Skin epidermis (tissue), 12 donors: ENCODE data around the gene PRR9.
"Not testable (repeated sequence)": the region's sequence is repeated elsewhere in the genome, so short reads cannot be mapped to it uniquely, and the experiment has no call there.

Experiments
- H3K27ac ChIP-seq, 21 experiments: fragments of 200-600 bp; sonication (generic) in 11 of 21; one replicate each; pipeline ENCODE4 v1.5.0; 2020; ENCODE audit warnings: mild to moderate bottlenecking in 3 of 21, inconsistent platforms in 2 of 21, moderate library complexity in 2 of 21
- H3K4me3 ChIP-seq, 7 experiments: fragments of 200-600 bp; sonication (generic) in 2 of 7; one replicate each; pipeline ENCODE4 v1.5.0; 2020; ENCODE audit warnings: inconsistent platforms in 2 of 7, mild to moderate bottlenecking in 2 of 7, moderate library complexity in 1 of 7

PRR9 gene

GRCh38 chr1:153228491-153228890 is 11.1 kb downstream of the PRR9 start:
- H3K27ac ChIP-seq: no peak overlapping the region
- no peak overlapping the region for H3K4me3 ChIP-seq

DNA sequence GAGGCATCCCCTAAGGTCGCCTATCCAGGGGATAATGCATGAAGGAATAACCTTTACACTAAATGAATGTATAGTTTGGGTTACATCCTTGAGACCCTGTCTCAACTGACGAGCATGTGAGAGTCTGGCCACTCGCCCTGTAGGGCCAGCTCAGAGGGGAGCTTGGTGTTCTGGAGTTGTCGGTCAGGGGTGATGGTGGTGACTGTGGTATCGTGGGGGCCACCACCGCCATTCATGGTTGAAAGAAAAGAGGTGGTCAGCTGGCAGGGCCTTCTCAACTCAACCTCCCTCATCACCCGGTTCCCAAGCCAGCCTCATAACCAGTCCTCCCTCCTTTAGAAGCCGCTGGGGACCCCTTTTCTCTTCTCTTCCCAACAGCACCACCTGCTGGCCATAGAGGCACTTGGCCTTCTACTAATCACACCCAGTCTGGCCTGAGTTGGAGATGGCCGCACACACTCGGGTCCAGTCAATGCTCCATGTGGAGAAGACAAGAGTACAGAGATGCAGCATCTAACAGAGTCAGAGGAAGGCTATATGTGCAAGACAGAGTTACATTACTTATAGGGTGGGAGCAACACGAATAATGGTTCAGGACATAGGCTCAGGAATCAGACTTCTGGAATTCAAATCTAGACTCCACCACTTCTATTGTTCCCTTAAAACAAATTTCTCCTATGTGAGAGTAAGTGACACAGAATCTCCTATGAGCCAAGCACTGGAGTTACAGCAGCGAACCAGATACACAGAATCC is 11.9 kb downstream of the PRR9 start:
- not testable (repeated sequence) for H3K4me3 ChIP-seq

DNA sequence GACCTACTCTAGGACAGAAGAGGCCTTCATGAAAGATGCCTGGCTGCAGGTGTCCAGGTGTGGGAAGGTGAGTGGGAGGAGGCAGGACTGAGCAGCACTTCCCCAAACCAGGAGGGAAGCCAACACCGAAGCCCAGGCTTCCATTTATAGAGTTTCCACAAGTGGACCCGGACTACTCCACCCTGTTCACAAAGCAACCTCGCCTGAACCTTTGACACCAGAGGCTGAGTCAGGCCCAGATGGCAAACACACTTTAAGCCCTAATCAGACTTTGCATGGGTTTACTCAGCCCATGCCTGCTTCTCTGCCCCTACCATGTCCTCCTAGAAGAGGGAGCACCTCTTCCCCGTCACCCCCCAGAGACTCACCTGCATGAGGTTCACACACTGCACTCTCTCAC is 14.0 kb downstream of the PRR9 start:
- no peak overlapping the region for H3K4me3 ChIP-seq

More for the DNA sequence above, 11.9 kb downstream of the PRR9 start:
- H3K27ac ChIP-seq: not testable (repeated sequence)

DNA sequence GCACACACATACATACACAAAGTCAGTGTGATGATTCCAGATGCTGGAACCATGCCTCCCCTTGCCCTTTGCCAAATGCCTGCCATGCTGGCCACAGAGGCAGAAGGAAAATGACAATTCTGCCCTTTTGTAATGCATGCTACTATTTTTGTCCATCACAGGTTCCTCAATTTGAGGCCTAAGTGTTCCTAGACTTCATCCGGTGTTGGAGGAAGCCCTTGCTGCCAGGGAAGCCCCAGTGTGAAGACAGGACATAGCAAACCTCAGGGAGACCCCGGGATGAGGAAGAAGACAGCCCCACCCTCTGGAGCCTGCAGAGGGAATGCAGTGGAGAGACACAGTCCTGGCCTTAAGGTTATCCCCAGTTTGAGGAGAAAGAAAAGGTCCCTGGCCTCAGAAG is 14.4 kb downstream of the PRR9 start:
- Histone ChIP-seq H3K4me3 (no peak overlapping the region), H3K27ac (peak overlapping the region in 1 of 21 experiments; percentile 15)

More for the DNA sequence above, 14.0 kb downstream of the PRR9 start:
- H3K27ac ChIP-seq: peak overlapping the region in 1 of 21 experiments; percentile 11

- peak overlapping the region in 2 of 21 experiments; percentile 15 to 36 for H3K27ac ChIP-seq
- H3K4me3 ChIP-seq: no peak overlapping the region
Measured at GRCh38 chr1:153232553-153232952, 15.2 kb downstream of the PRR9 start.

- H3K27ac ChIP-seq: peak overlapping the region in 2 of 21 experiments; percentile 23 to 51
- H3K4me3 ChIP-seq: no peak overlapping the region
Measured at GRCh38 chr1:153233448-153233847, 16.1 kb downstream of the PRR9 start.

DNA sequence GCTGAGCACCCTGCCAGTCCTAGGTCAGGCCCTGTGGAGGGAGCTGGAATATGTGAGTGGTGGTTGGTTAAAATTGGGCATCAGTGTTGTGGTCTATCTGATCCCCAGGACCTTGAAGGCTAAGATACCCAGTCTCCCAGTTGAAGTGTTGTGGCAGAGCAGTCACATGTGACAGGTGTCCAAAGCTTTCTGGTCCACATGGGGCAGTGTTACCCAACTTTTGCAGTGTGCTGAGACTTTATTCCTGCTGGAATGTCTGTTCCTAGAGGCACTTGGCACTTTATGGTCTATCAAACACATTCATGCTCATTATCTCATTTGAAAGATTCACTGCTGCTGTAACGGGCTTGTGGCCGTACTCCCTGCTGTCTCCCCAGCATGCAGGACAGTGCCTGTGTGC is 21.1 kb downstream of the PRR9 start:
- no peak overlapping the region for H3K27ac ChIP-seq
- H3K4me3 ChIP-seq: no peak overlapping the region

DNA sequence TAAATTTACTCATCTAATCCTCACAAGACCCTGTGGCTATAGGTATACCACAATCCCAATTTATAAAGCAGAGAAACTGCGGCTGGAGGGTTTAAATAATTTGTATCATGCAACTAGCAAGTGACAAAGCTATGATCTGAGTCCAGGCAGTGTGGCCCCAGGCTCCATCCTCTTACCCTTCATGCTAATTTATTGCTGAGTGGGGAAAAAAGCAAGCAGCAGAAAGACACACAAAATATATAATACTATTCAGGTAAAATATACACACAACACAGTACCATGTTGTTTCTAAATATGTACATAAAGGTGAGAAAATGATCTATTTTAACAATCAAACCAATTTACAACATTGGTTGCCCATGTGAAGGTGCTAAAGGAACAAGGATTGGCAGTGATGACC is 24.8 kb downstream of the PRR9 start:
- Histone ChIP-seq H3K4me3 (no peak overlapping the region), H3K27ac (no peak overlapping the region)

DNA sequence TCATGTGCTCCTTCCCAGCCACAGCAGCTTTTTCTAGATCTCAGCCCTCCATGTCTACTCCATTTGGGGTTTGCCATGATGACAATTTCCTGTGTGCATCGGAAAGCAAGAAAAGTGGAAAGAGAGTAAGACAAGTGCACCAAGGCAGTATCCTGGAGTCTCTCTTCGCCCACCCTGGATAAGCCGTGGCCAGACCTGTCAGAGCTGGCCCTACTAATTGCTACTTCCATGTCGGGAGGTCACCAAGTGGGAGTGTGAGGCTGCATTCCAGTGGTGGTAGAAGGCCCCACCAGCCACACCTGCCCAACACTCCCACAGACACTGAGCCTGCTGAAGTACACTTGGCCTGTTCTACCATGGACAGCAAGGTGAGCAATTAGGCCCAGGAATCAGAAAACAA is 28.1 kb downstream of the PRR9 start:
- H3K4me3 ChIP-seq: no peak overlapping the region
- no peak overlapping the region for H3K27ac ChIP-seq

GRCh38 chr1:153246018-153246417 is 28.6 kb downstream of the PRR9 start:
- H3K27ac ChIP-seq: no peak overlapping the region
- H3K4me3 ChIP-seq: no peak overlapping the region

- Histone ChIP-seq H3K4me3 (no peak overlapping the region), H3K27ac (no peak overlapping the region)
Measured at GRCh38 chr1:153246825-153247224, 29.4 kb downstream of the PRR9 start.

DNA sequence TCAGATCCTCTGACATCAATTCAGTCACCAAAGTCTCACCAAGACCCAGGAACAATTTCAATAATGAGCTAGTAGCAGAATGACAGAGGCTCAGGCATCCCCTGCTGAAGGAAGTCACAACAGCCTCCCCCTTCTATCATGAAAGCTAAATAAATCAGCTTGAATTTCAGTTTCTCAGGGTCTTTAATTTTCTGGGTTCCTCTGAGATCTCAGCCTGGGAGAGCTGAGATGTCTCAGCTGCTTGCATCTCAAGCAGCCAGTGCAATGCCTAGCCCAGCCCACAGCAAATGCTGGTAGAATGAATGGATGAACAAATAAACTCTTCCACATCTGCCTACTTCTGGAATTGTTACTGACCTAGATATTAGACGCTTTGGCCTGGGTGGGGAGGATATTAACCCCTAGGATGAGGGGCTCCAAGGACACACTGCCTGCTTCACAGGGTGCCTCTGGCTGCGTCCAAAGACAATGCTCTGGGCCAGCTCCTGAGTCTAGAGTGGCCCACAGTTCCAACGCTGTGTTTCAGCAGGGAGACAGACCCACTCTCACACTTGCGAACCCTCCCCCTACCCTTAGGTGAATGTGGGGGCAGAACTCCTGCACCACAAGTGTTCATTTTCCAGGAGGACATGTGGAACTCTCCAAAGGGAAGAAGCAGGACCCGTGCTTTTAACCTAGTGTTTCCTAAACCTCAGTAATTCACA is 30.9 kb downstream of the PRR9 start:
- H3K27ac ChIP-seq: no peak overlapping the region
- no peak overlapping the region for H3K4me3 ChIP-seq

- Histone ChIP-seq H3K4me3 (no peak overlapping the region), H3K27ac (no peak overlapping the region)
Measured at GRCh38 chr1:153250166-153250565, 32.8 kb downstream of the PRR9 start.

GRCh38 chr1:153251087-153251486 is 33.7 kb downstream of the PRR9 start:
- Histone ChIP-seq H3K4me3 (no peak overlapping the region), H3K27ac (no peak overlapping the region)

GRCh38 chr1:153251562-153251961 is 34.2 kb downstream of the PRR9 start:
- Histone ChIP-seq H3K27ac (no peak overlapping the region), H3K4me3 (no peak overlapping the region)

- Histone ChIP-seq H3K27ac (peak overlapping the region in 1 of 21 experiments; percentile 26), H3K4me3 (no peak overlapping the region)
Measured at GRCh38 chr1:153251988-153252387, 34.6 kb downstream of the PRR9 start.

DNA sequence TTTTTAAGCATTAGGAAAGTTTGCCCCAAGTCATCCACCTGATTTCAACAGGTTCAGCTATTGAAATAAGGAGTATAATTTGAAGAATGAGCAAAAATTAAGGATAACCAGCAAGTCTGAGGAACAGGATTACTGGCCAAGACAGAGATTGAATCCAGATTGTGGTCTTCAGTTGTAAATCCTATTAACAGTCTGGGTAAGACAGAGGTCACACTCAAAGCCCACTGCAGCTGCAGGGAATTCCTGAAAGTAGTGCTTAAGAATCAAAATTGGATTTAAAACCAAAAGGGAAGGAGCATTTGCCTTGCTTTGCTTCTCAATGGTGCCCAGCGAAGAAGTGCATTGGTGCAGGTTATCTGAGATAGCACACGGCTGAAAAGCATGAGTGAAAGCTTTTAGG is 35.7 kb downstream of the PRR9 start:
- Histone ChIP-seq H3K27ac (no peak overlapping the region), H3K4me3 (no peak overlapping the region)

GRCh38 chr1:153253693-153254092 is 36.3 kb downstream of the PRR9 start:
- Histone ChIP-seq H3K27ac (peak overlapping the region in 2 of 21 experiments; percentile 30 to 31), H3K4me3 (no peak overlapping the region)

DNA sequence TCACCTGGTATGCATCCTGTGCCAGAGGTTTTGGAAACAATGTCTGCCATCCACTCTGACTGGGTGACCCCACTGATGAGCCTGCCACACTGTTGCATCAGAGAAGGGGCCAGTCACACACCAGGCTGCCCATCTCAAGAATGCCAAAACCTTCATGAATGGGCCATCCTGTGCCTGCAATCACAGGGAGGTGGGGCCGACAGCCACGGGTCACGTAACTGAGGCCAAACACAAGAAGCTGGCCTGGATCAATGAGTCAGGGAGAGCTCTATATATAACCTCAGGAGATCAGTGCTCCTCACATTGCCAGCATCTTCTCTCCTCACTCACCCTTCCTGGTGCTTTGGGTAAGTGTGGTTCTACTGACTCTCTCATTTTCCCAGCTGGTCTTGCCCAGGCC is 42.0 kb downstream of the PRR9 start, which contains the start of gene LORICRIN:
LORICRIN (plus strand) TSS at position 301 of the 400 bp plus-strand sequence. CDS start 1,263 bp downstream, outside the sequence.
- no peak within 1 kb of the TSS for H3K4me3 ChIP-seq

DNA sequence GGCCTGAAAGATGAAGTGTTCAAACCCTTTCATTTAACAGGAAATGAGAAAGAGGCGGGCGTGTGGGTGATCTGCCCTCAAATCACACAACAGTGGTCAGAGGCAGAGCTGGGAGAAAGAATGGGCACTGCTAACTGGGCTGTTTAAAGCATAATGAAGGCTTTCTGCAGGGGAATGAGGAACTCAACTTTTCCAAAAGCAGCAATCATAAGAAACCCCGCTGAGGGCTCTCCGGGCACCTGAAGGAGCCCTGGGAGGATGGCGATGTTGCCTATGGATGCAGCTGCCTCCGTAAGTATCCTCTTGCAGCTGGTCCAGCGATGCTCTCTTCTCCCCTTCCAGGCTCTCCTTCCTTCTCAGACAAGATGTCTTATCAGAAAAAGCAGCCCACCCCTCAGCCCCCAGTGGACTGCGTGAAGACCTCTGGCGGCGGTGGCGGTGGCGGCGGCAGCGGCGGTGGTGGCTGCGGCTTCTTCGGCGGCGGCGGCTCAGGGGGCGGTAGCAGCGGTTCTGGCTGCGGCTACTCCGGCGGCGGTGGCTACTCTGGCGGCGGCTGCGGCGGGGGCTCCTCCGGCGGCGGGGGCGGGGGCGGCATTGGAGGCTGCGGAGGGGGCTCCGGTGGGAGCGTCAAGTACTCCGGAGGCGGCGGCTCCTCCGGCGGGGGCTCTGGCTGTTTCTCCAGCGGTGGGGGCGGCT is 43.3 kb downstream of the PRR9 start:
- H3K4me3 ChIP-seq: peak overlapping the region; percentile 36 to 60 (median 45)

More for the DNA sequence above, 42.0 kb downstream of the PRR9 start, which contains the start of gene LORICRIN:
- H3K27ac ChIP-seq: peak within 1 kb of the TSS in 2 of 21 experiments; percentile 12 to 37

More for the DNA sequence above, 43.3 kb downstream of the PRR9 start:
- H3K27ac ChIP-seq: peak overlapping the region in 10 of 21 experiments; percentile 6 to 63 (median 46)
